ENCODE results near the gene PRMT6. TPM values are rescaled to one million over a fixed set of nuclear protein-coding genes. Genes with fewer than 3 reads are reported as not detected.

PRMT6 gene
- total and polyA plus RNA-seq, 2 of the 4 experiments (the other 2 are of a cell fraction): 12.5 to 15.4 TPM

DNA sequence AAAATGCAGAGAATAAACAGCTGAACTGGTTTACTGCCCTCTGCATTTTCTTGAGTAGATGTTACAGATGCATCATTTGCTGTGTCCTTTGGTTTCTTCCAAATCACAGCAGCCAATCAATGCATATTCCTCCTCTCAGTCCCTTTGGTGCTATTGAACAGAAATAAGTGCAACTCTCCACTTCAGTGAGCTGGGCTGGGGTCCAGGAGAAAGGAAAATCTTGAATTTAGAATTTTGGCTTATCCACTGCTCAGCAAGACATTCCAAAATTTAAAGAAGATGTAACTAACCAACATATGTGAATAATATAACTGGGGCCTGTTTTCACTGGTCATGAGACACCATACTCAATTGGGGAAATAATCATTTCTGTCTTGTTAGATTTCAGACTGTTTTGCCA is 39.2 kb downstream of the PRMT6 start:
- no peak overlapping the region for H2BK120ac ChIP-seq (ENCODE audit: low read depth, low read length)
- no TSS peak for BruUV-seq (replicated peaks)
- intact Hi-C loops (cut with micrococcal nuclease) (no loop called here), dilution Hi-C loops (cut with HindIII; ENCODE audit: low sequenced_read_pairs, unreplicated experiment) (no loop called here), in situ Hi-C loops (cut with MboI; ENCODE audit: low sequenced_read_pairs) (no loop called here)
- H4K5ac ChIP-seq (ENCODE audit: low read depth, low read length): no peak overlapping the region
- DNase-seq (no peak), ATAC-seq (ENCODE audit: low read depth) (no peak)
- no peak overlapping the region for H3K4ac ChIP-seq (ENCODE audit: low read depth, low read length)
- no peak overlapping the region for H3K14ac ChIP-seq (replicated peaks; ENCODE audit: low read depth, low read length)
- H3K27me3 ChIP-seq (ENCODE audit: control insufficient read depth, insufficient read depth, low read length): no peaks in the 10 kb centered on the region
- ChIA-PET CTCF (no interaction called here), POLR2A (ENCODE audit: unreplicated experiment) (interaction anchor here (0.6 kb wide), 1 partner anchor 78 kb away, joined by 3 read pairs; no protein-coding TSS in a partner anchor)
- TF ChIP-seq POLR2A (IDR thresholded peaks at IDR 0.05; ENCODE audit: low read depth, low read length) (no peak), RCOR1 (IDR thresholded peaks at IDR 0.05; ENCODE audit: insufficient replicate concordance, low read length) (no peak), CEBPB (IDR thresholded peaks at IDR 0.05; ENCODE audit: low read depth, low read length) (no peak)
- TF ChIP-seq, protein P1, sequence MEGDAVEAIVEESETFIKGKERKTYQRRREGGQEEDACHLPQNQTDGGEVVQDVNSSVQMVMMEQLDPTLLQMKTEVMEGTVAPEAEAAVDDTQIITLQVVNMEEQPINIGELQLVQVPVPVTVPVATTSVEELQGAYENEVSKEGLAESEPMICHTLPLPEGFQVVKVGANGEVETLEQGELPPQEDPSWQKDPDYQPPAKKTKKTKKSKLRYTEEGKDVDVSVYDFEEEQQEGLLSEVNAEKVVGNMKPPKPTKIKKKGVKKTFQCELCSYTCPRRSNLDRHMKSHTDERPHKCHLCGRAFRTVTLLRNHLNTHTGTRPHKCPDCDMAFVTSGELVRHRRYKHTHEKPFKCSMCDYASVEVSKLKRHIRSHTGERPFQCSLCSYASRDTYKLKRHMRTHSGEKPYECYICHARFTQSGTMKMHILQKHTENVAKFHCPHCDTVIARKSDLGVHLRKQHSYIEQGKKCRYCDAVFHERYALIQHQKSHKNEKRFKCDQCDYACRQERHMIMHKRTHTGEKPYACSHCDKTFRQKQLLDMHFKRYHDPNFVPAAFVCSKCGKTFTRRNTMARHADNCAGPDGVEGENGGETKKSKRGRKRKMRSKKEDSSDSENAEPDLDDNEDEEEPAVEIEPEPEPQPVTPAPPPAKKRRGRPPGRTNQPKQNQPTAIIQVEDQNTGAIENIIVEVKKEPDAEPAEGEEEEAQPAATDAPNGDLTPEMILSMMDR (conservative IDR thresholded peaks at IDR 0.05; ENCODE audit: low read depth, low read length): no peak
- no peaks in the 10 kb centered on the region for H3K36me3 ChIP-seq (ENCODE audit: control insufficient read depth, insufficient read depth, low read length)
- no peak overlapping the region for H3K18ac ChIP-seq (ENCODE audit: low read depth, low read length)
- H2BK20ac ChIP-seq (ENCODE audit: low read depth, low read length): no peak overlapping the region
- H3K4me2 ChIP-seq (ENCODE audit: low read depth, low read length): no peak overlapping the region
- no peaks in the 10 kb centered on the region for H4K20me1 ChIP-seq (ENCODE audit: insufficient read depth, low read length)
- H3K56ac ChIP-seq (ENCODE audit: extremely low read depth, insufficient read depth, low read length): no peak overlapping the region
- no peaks in the 10 kb centered on the region for H3K9me1 ChIP-seq (ENCODE audit: insufficient read depth, low read length)
- no peak overlapping the region for H4K91ac ChIP-seq (ENCODE audit: insufficient read depth, low read depth, low read length)
- H2BK15ac ChIP-seq (ENCODE audit: low read depth, low read length): no peak overlapping the region
- no peak overlapping the region for H2AK5ac ChIP-seq (ENCODE audit: low read depth, low read length)
- H3K79me1 ChIP-seq (ENCODE audit: low read depth in 1 of 2, low read length in 2 of 2): no peaks in the 10 kb centered on the region
- H3K27ac ChIP-seq (ENCODE audit: insufficient read depth, low read length): no peak overlapping the region
- H2AK9ac ChIP-seq (replicated peaks; ENCODE audit: low read depth, low read length, poor library complexity): no peak overlapping the region
- H3K23ac ChIP-seq (ENCODE audit: low read depth, low read length): no peak overlapping the region
- no peak overlapping the region for H3K4me3 ChIP-seq (ENCODE audit: insufficient read depth, low read depth, low read length)
- no peak overlapping the region for H2AFZ ChIP-seq (replicated peaks; ENCODE audit: low read length, poor library complexity)
- no peaks in the 10 kb centered on the region for H3K9me3 ChIP-seq (ENCODE audit: control insufficient read depth, insufficient read depth, low read length)
- no peak overlapping the region for H4K8ac ChIP-seq (ENCODE audit: low read depth in 2 of 2, low read length in 2 of 2)
- H3K4me1 ChIP-seq (ENCODE audit: control insufficient read depth, insufficient read depth, low read length): no peaks in the 10 kb centered on the region
- no peak overlapping the region for H3K9ac ChIP-seq (ENCODE audit: low read depth, low read length)
- H2BK5ac ChIP-seq (ENCODE audit: low read depth, low read length, poor library complexity, severe bottlenecking): no peak overlapping the region
